T-helper 2 cell treated with Interferon-gamma antibody and Interleukin-4, amounts not matched to agents 5 μg/mL and 100 μg/mL, for 36 hours (primary cell): ENCODE data around the gene COPS8.

Experiments used
- DNase-seq: peaks from one replicate; pipeline ENCODE4 v3.0.0; 2021; ENCODE audit warnings: low spot score
- H3K27ac Mint-ChIP-seq: one replicate; pipeline ENCODE4 v1.8.0; 2021; ENCODE audit warnings: mild to moderate bottlenecking, mixed read lengths
- H3K27me3 Mint-ChIP-seq: one replicate; pipeline ENCODE4 v1.8.0; 2021; ENCODE audit warnings: low read depth, mixed read lengths
- H3K36me3 Mint-ChIP-seq: one replicate; pipeline ENCODE4 v1.8.0; 2021; ENCODE audit warnings: low read depth, mixed read lengths
- H3K4me1 Mint-ChIP-seq: one replicate; pipeline ENCODE4 v1.8.0; 2021; ENCODE audit warnings: low read depth, mixed read lengths
- H3K4me3 Mint-ChIP-seq: one replicate; pipeline ENCODE4 v1.8.0; 2022; ENCODE audit warnings: mild to moderate bottlenecking, moderate library complexity, mixed read lengths
- H3K9me3 Mint-ChIP-seq: one replicate; pipeline ENCODE4 v1.8.0; 2021; ENCODE audit warnings: mixed read lengths

Gene COPS8

GRCh38 chr2:237074211-237074993 is 11.3 kb upstream of the COPS8 start:
- no peaks in the 10 kb centered on the region for H3K27me3 Mint-ChIP-seq
- H3K9me3 Mint-ChIP-seq = no peaks in the 10 kb centered on the region
- DNase-seq = no peak
- no peak overlapping the region for H3K4me3 Mint-ChIP-seq
- H3K4me1 Mint-ChIP-seq = no peaks in the 10 kb centered on the region
- no peak overlapping the region for H3K27ac Mint-ChIP-seq
- no peaks in the 10 kb centered on the region for H3K36me3 Mint-ChIP-seq

GRCh38 chr2:237075749-237076599 is 9.7 kb upstream of the COPS8 start:
- no peak overlapping the region for H3K27ac Mint-ChIP-seq
- no peak overlapping the region for H3K4me3 Mint-ChIP-seq
- no peak for DNase-seq
- no peaks in the 10 kb centered on the region for H3K9me3 Mint-ChIP-seq
- H3K27me3 Mint-ChIP-seq = no peaks in the 10 kb centered on the region
- H3K4me1 Mint-ChIP-seq = no peaks in the 10 kb centered on the region
- H3K36me3 Mint-ChIP-seq = no peaks in the 10 kb centered on the region

- no peak for DNase-seq
- no peaks in the 10 kb centered on the region for H3K27me3 Mint-ChIP-seq
- no peak overlapping the region for H3K4me3 Mint-ChIP-seq
- H3K27ac Mint-ChIP-seq = no peak overlapping the region
- H3K9me3 Mint-ChIP-seq = no peaks in the 10 kb centered on the region
- H3K4me1 Mint-ChIP-seq = peaks cover 9% of the 10 kb centered on the region
- H3K36me3 Mint-ChIP-seq = no peaks in the 10 kb centered on the region
These were observed 4.1 kb upstream of the COPS8 start for GRCh38 chr2:237081596-237081995.

- Mint-ChIP-seq H3K36me3 (no peaks in the 10 kb centered on the region), H3K27me3 (no peaks in the 10 kb centered on the region), H3K4me3 (no peak overlapping the region), H3K9me3 (no peaks in the 10 kb centered on the region), H3K4me1 (peaks cover 11% of the 10 kb centered on the region), H3K27ac (no peak overlapping the region)
- no peak for DNase-seq
These were observed 2.7 kb upstream of the COPS8 start for GRCh38 chr2:237083026-237083425.

GRCh38 chr2:237084444-237084843 is 1.2 kb upstream of the COPS8 start:
- H3K36me3 Mint-ChIP-seq = no peaks in the 10 kb centered on the region
- peak overlapping the region; percentile 98 for H3K4me3 Mint-ChIP-seq
- H3K27me3 Mint-ChIP-seq = no peaks in the 10 kb centered on the region
- no peaks in the 10 kb centered on the region for H3K9me3 Mint-ChIP-seq
- peak overlapping the region; percentile 99 for H3K27ac Mint-ChIP-seq
- DNase-seq = no peak
- H3K4me1 Mint-ChIP-seq = peaks cover 11% of the 10 kb centered on the region

GRCh38 chr2:237090906-237091305 is 5.2 kb downstream of the COPS8 start:
- Mint-ChIP-seq H3K9me3 (no peaks in the 10 kb centered on the region), H3K4me1 (peaks cover 2% of the 10 kb centered on the region), H3K36me3 (peaks cover 6% of the 10 kb centered on the region), H3K27me3 (no peaks in the 10 kb centered on the region), H3K4me3 (no peak overlapping the region), H3K27ac (no peak overlapping the region)
- DNase-seq = no peak

- no peak overlapping the region for H3K27ac Mint-ChIP-seq
These were observed 6.2 kb downstream of the COPS8 start for GRCh38 chr2:237091779-237092436.

GRCh38 chr2:237092506-237092905 is 6.8 kb downstream of the COPS8 start:
- H3K27ac Mint-ChIP-seq = no peak overlapping the region
- peaks cover 12% of the 10 kb centered on the region for H3K36me3 Mint-ChIP-seq
- H3K9me3 Mint-ChIP-seq = no peaks in the 10 kb centered on the region
- H3K4me1 Mint-ChIP-seq = no peaks in the 10 kb centered on the region
- H3K27me3 Mint-ChIP-seq = no peaks in the 10 kb centered on the region
- no peak for DNase-seq
- no peak overlapping the region for H3K4me3 Mint-ChIP-seq

More at GRCh38 chr2:237091779-237092436, 6.2 kb downstream of the COPS8 start:
- H3K27me3 Mint-ChIP-seq = no peaks in the 10 kb centered on the region
- DNase-seq = no peak
- no peaks in the 10 kb centered on the region for H3K9me3 Mint-ChIP-seq
- H3K4me1 Mint-ChIP-seq = no peaks in the 10 kb centered on the region
- H3K36me3 Mint-ChIP-seq = peaks cover 10% of the 10 kb centered on the region
- H3K4me3 Mint-ChIP-seq = no peak overlapping the region

- Mint-ChIP-seq H3K27ac (no peak overlapping the region), H3K4me3 (no peak overlapping the region), H3K27me3 (no peaks in the 10 kb centered on the region), H3K36me3 (peaks cover 15% of the 10 kb centered on the region), H3K4me1 (no peaks in the 10 kb centered on the region), H3K9me3 (no peaks in the 10 kb centered on the region)
- no peak for DNase-seq
These were observed 7.5 kb downstream of the COPS8 start for GRCh38 chr2:237092920-237093781.

- no peaks in the 10 kb centered on the region for H3K27me3 Mint-ChIP-seq
These were observed 10.5 kb downstream of the COPS8 start for GRCh38 chr2:237096201-237096600.

GRCh38 chr2:237096911-237097310 is 11.2 kb downstream of the COPS8 start:
- no peak overlapping the region for H3K27ac Mint-ChIP-seq
- no peaks in the 10 kb centered on the region for H3K4me1 Mint-ChIP-seq
- H3K27me3 Mint-ChIP-seq = no peaks in the 10 kb centered on the region
- no peak overlapping the region for H3K4me3 Mint-ChIP-seq
- H3K9me3 Mint-ChIP-seq = no peaks in the 10 kb centered on the region
- peaks cover 26% of the 10 kb centered on the region for H3K36me3 Mint-ChIP-seq
- no peak for DNase-seq

More at GRCh38 chr2:237096201-237096600, 10.5 kb downstream of the COPS8 start:
- Mint-ChIP-seq H3K9me3 (no peaks in the 10 kb centered on the region), H3K4me1 (no peaks in the 10 kb centered on the region), H3K4me3 (no peak overlapping the region), H3K36me3 (peaks cover 24% of the 10 kb centered on the region), H3K27ac (no peak overlapping the region)
- DNase-seq = no peak

GRCh38 chr2:237097326-237097910 is 11.7 kb downstream of the COPS8 start:
- no peak for DNase-seq
- Mint-ChIP-seq H3K4me3 (no peak overlapping the region), H3K36me3 (peaks cover 26% of the 10 kb centered on the region), H3K27ac (no peak overlapping the region), H3K9me3 (no peaks in the 10 kb centered on the region), H3K4me1 (no peaks in the 10 kb centered on the region), H3K27me3 (no peaks in the 10 kb centered on the region)
